HEK293 (cell line): ENCODE measurements around the gene NDUFA8.

Source experiments
- CTCF ChIP-seq: fragments of 450-650 bp; formaldehyde crosslinking; IDR thresholded peaks from 2 replicates; pipeline ENCODE4 v1.5.1; 2016; ENCODE audit warnings: missing biosample characterization, missing genetic modification characterization
- KLF7 ChIP-seq: fragments of 450-650 bp; formaldehyde crosslinking; IDR thresholded peaks from 2 replicates; pipeline ENCODE4 v1.5.1; 2016; ENCODE audit warnings: missing biosample characterization, missing genetic modification characterization, borderline replicate concordance
- OVOL3 ChIP-seq: fragments of 450-650 bp; formaldehyde crosslinking; IDR thresholded peaks from 2 replicates; pipeline ENCODE4 v1.5.1; 2016; ENCODE audit warnings: missing biosample characterization, missing genetic modification characterization
- PBX3 ChIP-seq: sonication (generic); formaldehyde crosslinking; IDR thresholded peaks from 2 replicates; pipeline ENCODE4 v1.8.1; 2022; ENCODE audit warnings: mild to moderate bottlenecking, moderate library complexity, missing genetic modification reagents
- ZFP37 ChIP-seq: fragments of 450-650 bp; formaldehyde crosslinking; IDR thresholded peaks from 2 replicates; pipeline ENCODE4 v1.5.1; 2016; ENCODE audit warnings: missing biosample characterization, missing genetic modification characterization
- ZNF184 ChIP-seq: fragments of 450-650 bp; IDR thresholded peaks from 2 replicates; pipeline ENCODE4 v1.5.1; 2018; ENCODE audit warnings: missing biosample characterization, mild to moderate bottlenecking, missing genetic modification characterization
- ZNF776 ChIP-seq: fragments of 450-650 bp; formaldehyde crosslinking; IDR thresholded peaks from 2 replicates; pipeline ENCODE4 v1.5.0; 2017; ENCODE audit warnings: missing biosample characterization, missing genetic modification characterization, borderline replicate concordance

- TF ChIP-seq KLF7 (tag by site-specific recombination): no peak
- no peak for TF ChIP-seq CTCF (tag by site-specific recombination)
- TF ChIP-seq ZFP37 (tag by site-specific recombination): no peak
- no peak for TF ChIP-seq OVOL3
- TF ChIP-seq ZNF776 (tag by site-specific recombination): no peak
- no peak for TF ChIP-seq PBX3 (CRISPR knock-in tag)
- TF ChIP-seq ZNF184 (tag by site-specific recombination): no peak
Observed at GRCh38 chr9:122186301-122186700, 26.7 kb upstream of the NDUFA8 start.
